ENCODE results near the gene C4orf51.

The C4orf51 gene

GRCh38 chr4:145755802-145756201, 75.9 kb downstream of the C4orf51 start:
- DNase-seq (ENCODE audit: low read depth in 2 of 3, low spot score in 2 of 3) = no peak

DNA sequence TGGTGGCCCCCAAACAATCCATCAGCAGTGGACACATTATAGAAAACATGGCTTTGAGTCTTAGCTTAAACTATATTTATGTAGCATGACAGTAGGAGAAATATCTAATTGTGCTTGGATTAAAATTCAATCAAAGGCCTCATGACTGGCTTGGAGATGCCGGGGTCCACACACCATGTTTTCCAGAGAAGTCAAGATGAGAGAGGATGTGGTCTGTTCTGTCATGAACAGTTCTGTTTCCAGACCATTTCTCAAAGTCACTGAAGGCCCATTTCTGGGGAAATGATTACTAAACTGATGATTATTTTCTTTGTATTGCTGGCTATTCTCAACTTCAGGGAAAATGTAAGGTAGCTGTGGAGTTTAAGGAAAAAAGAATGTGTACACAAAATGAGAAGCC, 76.3 kb downstream of the C4orf51 start:
- no peak for DNase-seq (ENCODE audit: low read depth in 2 of 3, low spot score in 2 of 3)

- no peak for DNase-seq (ENCODE audit: low read depth in 2 of 3, low spot score in 2 of 3)
These were observed 77.2 kb downstream of the C4orf51 start for GRCh38 chr4:145757188-145757587.

DNA sequence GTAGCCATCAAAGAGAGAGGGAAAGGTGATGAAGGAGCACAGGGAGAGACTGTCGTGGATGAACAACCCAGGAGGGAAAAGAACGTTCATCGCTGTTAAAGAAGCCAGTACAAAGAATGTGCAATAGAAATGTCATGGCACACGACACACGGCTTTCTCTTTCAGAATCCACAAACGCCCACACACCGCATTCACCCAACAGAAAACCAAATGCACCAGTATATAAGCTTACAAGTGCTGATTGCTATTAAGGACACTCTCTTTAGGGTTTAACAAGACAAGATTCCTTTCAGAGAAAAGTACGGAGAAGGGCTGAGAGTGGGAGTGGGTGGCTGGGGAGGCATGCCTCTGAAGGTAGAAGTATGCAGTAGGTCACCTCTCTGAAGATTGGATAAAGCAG, 80.2 kb downstream of the C4orf51 start:
- no peak for DNase-seq (ENCODE audit: low read depth in 2 of 3, low spot score in 2 of 3)

DNA sequence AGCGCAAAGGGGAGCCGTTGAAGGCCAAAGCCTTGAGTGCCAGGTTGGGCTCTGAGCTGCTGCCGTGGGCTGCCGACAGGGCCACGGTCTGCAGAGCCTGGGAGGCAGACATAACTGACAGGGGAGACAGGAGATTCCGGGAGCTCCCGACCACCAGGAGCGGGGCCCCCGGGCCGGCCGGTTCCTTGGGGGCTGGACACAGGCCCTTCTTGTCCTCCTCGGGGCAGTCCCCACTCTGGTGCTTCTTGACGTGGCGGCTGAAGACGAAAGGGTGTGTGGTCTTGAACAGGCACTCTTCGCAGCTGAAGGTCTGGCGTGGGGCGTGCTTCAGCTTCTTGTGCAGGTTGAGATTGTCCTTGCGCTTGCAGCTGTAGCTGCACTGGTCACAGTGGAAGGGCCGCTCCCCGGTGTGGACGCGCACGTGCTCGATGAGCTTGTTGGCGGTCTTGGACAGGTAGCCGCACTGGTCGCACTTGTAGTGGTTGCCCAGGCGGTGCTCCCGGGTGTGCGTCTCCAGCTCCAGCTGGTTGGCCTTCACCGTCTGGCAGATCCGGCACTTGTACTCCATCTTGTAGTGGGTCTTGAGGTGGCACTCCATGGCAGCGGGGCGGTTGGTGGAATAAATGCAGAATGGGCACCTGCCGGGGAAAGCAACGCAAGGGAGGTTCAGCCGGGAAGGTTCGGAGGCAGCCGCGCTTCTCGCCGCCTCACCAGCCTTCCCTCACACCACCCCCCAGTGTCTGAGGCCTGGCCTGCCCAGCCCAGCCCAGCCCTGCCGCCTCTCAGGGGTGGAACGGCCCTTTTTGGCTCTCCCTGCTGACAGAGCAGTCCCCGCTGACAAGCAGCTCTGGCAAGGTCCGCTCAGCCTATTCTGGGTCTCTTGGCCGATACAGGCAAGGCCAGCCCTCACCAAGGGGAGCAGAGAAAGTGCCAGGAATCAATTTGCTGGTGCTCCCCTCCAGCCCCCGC, 81.3 kb downstream of the C4orf51 start:
- DNase-seq (ENCODE audit: low read depth in 2 of 3, low spot score in 2 of 3) = no peak

DNA sequence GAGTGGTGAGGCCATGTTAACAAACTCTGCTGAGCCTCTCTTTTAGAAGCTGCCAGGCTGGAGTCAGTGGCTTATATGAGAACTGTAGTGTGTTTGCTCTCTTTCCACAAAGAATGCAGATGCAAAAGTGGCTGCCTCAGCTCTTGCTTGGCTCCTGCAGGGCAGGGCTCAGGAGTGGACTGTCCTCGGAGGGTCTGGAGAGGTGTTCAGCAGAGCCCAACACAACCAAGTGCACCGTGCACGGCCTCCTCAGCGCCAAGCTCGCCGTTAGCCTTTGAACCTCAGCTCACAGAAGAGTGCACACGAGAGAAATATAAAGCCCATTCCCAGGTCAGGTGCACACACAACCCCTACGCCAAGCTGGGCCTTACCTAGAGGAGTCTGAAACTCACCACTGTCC, 82.8 kb downstream of the C4orf51 start:
- no peak for DNase-seq (ENCODE audit: low read depth in 2 of 3, low spot score in 2 of 3)

- no peak for DNase-seq (ENCODE audit: low read depth in 2 of 3, low spot score in 2 of 3)
These were observed 83.5 kb downstream of the C4orf51 start for GRCh38 chr4:145763399-145763798.

DNA sequence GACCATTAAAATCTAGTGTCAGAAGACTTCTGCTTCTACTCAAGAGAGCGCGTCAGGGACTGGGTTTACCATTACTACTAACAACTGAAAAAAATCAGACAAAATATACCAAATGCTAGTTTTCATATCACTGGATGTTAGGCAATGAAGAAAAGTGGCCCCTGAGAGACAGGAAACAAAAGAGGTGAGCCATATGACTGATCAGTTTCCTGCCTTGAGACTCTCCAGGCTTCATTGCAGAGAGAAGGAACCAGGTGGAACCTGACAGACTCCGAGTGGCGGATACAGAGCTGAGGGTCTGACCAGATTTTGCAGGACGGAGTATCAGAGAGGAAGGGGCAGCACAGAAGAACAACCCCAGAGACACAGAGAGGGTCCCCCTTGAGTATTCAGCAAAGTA, 86.3 kb downstream of the C4orf51 start:
- DNase-seq (ENCODE audit: low read depth in 2 of 3, low spot score in 2 of 3) = no peak

GRCh38 chr4:145769450-145770037, 89.6 kb downstream of the C4orf51 start:
- no peak for DNase-seq (ENCODE audit: low read depth in 2 of 3, low spot score in 2 of 3)

- DNase-seq (ENCODE audit: low read depth in 2 of 3, low spot score in 2 of 3) = no peak
These were observed 90.2 kb downstream of the C4orf51 start for GRCh38 chr4:145770124-145770523.

- DNase-seq (ENCODE audit: low read depth in 2 of 3, low spot score in 2 of 3) = no peak
These were observed 92.4 kb downstream of the C4orf51 start for GRCh38 chr4:145772347-145772746.

DNA sequence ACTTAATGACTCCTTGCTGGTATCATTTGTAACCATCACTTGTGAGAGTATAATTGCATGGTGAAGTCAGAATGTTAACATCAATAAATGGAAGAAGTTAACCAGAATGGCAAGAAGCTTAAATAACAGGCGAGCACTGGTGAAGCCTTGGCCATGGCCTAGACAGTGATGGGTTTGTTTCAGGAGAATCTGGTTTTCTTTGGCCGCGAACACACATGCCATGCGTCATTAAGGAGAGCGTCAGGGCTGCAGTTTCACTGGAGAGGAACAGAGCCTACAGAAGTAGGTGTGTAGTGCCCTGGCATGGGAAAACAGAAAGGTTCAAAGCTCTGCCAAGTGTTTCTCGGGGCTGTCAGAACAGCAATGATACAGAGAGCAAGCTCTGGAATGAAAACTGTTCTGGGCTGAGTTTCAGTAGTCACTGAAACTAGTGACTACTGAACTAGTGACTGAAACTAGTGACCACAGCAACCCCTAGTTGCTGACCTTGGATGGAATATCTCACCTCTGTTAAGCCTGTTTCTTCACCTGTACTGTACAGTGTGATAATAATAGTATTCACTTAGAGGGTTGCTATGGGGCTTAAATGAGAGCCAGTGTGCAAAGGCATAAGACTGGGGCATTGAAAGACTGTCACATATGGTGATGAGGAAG, 93.8 kb downstream of the C4orf51 start:
- DNase-seq (ENCODE audit: low read depth in 2 of 3, low spot score in 2 of 3) = no peak

- DNase-seq (ENCODE audit: low read depth in 2 of 3, low spot score in 2 of 3) = no peak
These were observed 94.5 kb downstream of the C4orf51 start for GRCh38 chr4:145774473-145774872.

- DNase-seq (ENCODE audit: low read depth in 2 of 3, low spot score in 2 of 3) = no peak
These were observed 95.5 kb downstream of the C4orf51 start for GRCh38 chr4:145775406-145775805.

DNA sequence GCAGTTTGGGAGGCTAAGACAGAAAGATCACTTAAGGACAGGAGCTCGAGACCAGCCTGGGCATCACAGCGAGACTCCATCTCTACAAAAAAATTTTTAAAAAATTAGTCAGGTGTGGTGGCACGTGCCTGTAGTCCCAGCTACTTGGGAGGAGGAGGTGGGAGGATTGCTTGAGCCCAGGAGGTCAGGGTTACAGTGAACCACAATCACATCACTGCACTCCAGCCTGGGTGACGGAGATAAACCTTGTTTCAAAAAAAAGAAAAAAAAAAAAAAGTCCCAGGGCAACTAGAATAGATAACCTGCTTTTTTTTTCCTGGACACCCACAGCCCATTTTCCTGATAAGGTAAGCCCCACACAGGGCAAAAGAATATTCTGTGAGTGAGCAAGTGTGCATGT, 96.3 kb downstream of the C4orf51 start:
- DNase-seq (ENCODE audit: low read depth in 2 of 3, low spot score in 2 of 3) = no peak

GRCh38 chr4:145779319-145779801, 99.4 kb downstream of the C4orf51 start:
- no peak for DNase-seq (ENCODE audit: low read depth in 2 of 3, low spot score in 2 of 3)

GRCh38 chr4:145781351-145781750, 101.4 kb downstream of the C4orf51 start:
- no peak for DNase-seq (ENCODE audit: low read depth in 2 of 3, low spot score in 2 of 3)
